Measurements from ENCODE around the gene UNC5B.

Gene UNC5B

GRCh38 chr10:71257319-71257997 lies 45.1 kb downstream of the UNC5B start:
- no peaks in the 10 kb centered on the region for H3K4me1 Mint-ChIP-seq (ENCODE audit: low read depth)
- H3K27me3 Mint-ChIP-seq, result peaks cover 9% of the 10 kb centered on the region

GRCh38 chr10:71258046-71258445 lies 45.7 kb downstream of the UNC5B start:
- DNase-seq, result no peak
- Mint-ChIP-seq H3K27ac (no peak overlapping the region), H3K4me3 (no peak overlapping the region)

More at GRCh38 chr10:71257319-71257997, 45.1 kb downstream of the UNC5B start:
- no peak for DNase-seq
- Mint-ChIP-seq H3K36me3 (ENCODE audit: low read depth) (no peaks in the 10 kb centered on the region), H3K27ac (no peak overlapping the region), H3K9me3 (no peaks in the 10 kb centered on the region), H3K4me3 (no peak overlapping the region)

GRCh38 chr10:71258446-71259145 lies 46.2 kb downstream of the UNC5B start:
- no peaks in the 10 kb centered on the region for H3K36me3 Mint-ChIP-seq (ENCODE audit: low read depth)
- H3K4me1 Mint-ChIP-seq (ENCODE audit: low read depth), result no peaks in the 10 kb centered on the region
- DNase-seq, result no peak
- H3K27ac Mint-ChIP-seq, result no peak overlapping the region
- no peak overlapping the region for H3K4me3 Mint-ChIP-seq
- peaks cover 9% of the 10 kb centered on the region for H3K27me3 Mint-ChIP-seq
- no peaks in the 10 kb centered on the region for H3K9me3 Mint-ChIP-seq

More at GRCh38 chr10:71258046-71258445, 45.7 kb downstream of the UNC5B start:
- H3K27me3 Mint-ChIP-seq, result peaks cover 9% of the 10 kb centered on the region
- no peaks in the 10 kb centered on the region for H3K4me1 Mint-ChIP-seq (ENCODE audit: low read depth)
- no peaks in the 10 kb centered on the region for H3K9me3 Mint-ChIP-seq
- H3K36me3 Mint-ChIP-seq (ENCODE audit: low read depth), result no peaks in the 10 kb centered on the region

GRCh38 chr10:71259282-71259681 lies 46.9 kb downstream of the UNC5B start:
- peaks cover 9% of the 10 kb centered on the region for H3K27me3 Mint-ChIP-seq
- H3K36me3 Mint-ChIP-seq (ENCODE audit: low read depth), result no peaks in the 10 kb centered on the region
- no peak overlapping the region for H3K4me3 Mint-ChIP-seq
- DNase-seq, result no peak
- H3K9me3 Mint-ChIP-seq, result no peaks in the 10 kb centered on the region
- H3K4me1 Mint-ChIP-seq (ENCODE audit: low read depth), result no peaks in the 10 kb centered on the region
- H3K27ac Mint-ChIP-seq, result no peak overlapping the region

GRCh38 chr10:71259815-71260501 lies 47.6 kb downstream of the UNC5B start:
- Mint-ChIP-seq H3K27ac (no peak overlapping the region), H3K36me3 (ENCODE audit: low read depth) (no peaks in the 10 kb centered on the region), H3K4me3 (no peak overlapping the region), H3K27me3 (peaks cover 9% of the 10 kb centered on the region), H3K9me3 (no peaks in the 10 kb centered on the region), H3K4me1 (ENCODE audit: low read depth) (no peaks in the 10 kb centered on the region)
- DNase-seq, result no peak

- Mint-ChIP-seq H3K27ac (no peak overlapping the region), H3K36me3 (ENCODE audit: low read depth) (no peaks in the 10 kb centered on the region), H3K4me3 (no peak overlapping the region), H3K9me3 (no peaks in the 10 kb centered on the region), H3K4me1 (ENCODE audit: low read depth) (no peaks in the 10 kb centered on the region), H3K27me3 (peaks cover 9% of the 10 kb centered on the region)
- no peak for DNase-seq
Measured at GRCh38 chr10:71260622-71261325, 48.4 kb downstream of the UNC5B start.

GRCh38 chr10:71262027-71262426 lies 49.7 kb downstream of the UNC5B start:
- Mint-ChIP-seq H3K4me1 (ENCODE audit: low read depth) (no peaks in the 10 kb centered on the region), H3K9me3 (no peaks in the 10 kb centered on the region), H3K36me3 (ENCODE audit: low read depth) (no peaks in the 10 kb centered on the region), H3K27me3 (peaks cover 4% of the 10 kb centered on the region), H3K4me3 (no peak overlapping the region), H3K27ac (no peak overlapping the region)
- no peak for DNase-seq

GRCh38 chr10:71262817-71263216 lies 50.4 kb downstream of the UNC5B start:
- Mint-ChIP-seq H3K9me3 (no peaks in the 10 kb centered on the region), H3K27me3 (no peaks in the 10 kb centered on the region), H3K27ac (no peak overlapping the region), H3K4me3 (no peak overlapping the region), H3K4me1 (ENCODE audit: low read depth) (no peaks in the 10 kb centered on the region), H3K36me3 (ENCODE audit: low read depth) (no peaks in the 10 kb centered on the region)
- no peak for DNase-seq

- no peaks in the 10 kb centered on the region for H3K9me3 Mint-ChIP-seq
- no peak for DNase-seq
- no peaks in the 10 kb centered on the region for H3K27me3 Mint-ChIP-seq
- H3K4me3 Mint-ChIP-seq, result no peak overlapping the region
- H3K36me3 Mint-ChIP-seq (ENCODE audit: low read depth), result no peaks in the 10 kb centered on the region
- H3K27ac Mint-ChIP-seq, result no peak overlapping the region
- H3K4me1 Mint-ChIP-seq (ENCODE audit: low read depth), result no peaks in the 10 kb centered on the region
Measured at GRCh38 chr10:71263376-71263775, 51.0 kb downstream of the UNC5B start.

- no peak overlapping the region for H3K4me3 Mint-ChIP-seq
- H3K9me3 Mint-ChIP-seq, result no peaks in the 10 kb centered on the region
- no peak for DNase-seq
- H3K27ac Mint-ChIP-seq, result no peak overlapping the region
- H3K27me3 Mint-ChIP-seq, result no peaks in the 10 kb centered on the region
- H3K4me1 Mint-ChIP-seq (ENCODE audit: low read depth), result no peaks in the 10 kb centered on the region
- H3K36me3 Mint-ChIP-seq (ENCODE audit: low read depth), result no peaks in the 10 kb centered on the region
Measured at GRCh38 chr10:71264345-71265200, 52.2 kb downstream of the UNC5B start.

GRCh38 chr10:71265201-71265575 lies 52.8 kb downstream of the UNC5B start:
- no peak overlapping the region for H3K4me3 Mint-ChIP-seq

GRCh38 chr10:71265618-71266146 lies 53.3 kb downstream of the UNC5B start:
- H3K36me3 Mint-ChIP-seq (ENCODE audit: low read depth), result no peaks in the 10 kb centered on the region
- H3K9me3 Mint-ChIP-seq, result no peaks in the 10 kb centered on the region
- no peaks in the 10 kb centered on the region for H3K27me3 Mint-ChIP-seq
- no peaks in the 10 kb centered on the region for H3K4me1 Mint-ChIP-seq (ENCODE audit: low read depth)
- no peak overlapping the region for H3K4me3 Mint-ChIP-seq
- H3K27ac Mint-ChIP-seq, result no peak overlapping the region
- DNase-seq, result no peak

More at GRCh38 chr10:71265201-71265575, 52.8 kb downstream of the UNC5B start:
- H3K4me1 Mint-ChIP-seq (ENCODE audit: low read depth), result no peaks in the 10 kb centered on the region
- no peak for DNase-seq
- no peaks in the 10 kb centered on the region for H3K9me3 Mint-ChIP-seq
- no peaks in the 10 kb centered on the region for H3K36me3 Mint-ChIP-seq (ENCODE audit: low read depth)
- H3K27me3 Mint-ChIP-seq, result no peaks in the 10 kb centered on the region
- no peak overlapping the region for H3K27ac Mint-ChIP-seq

GRCh38 chr10:71266147-71266917 lies 54.0 kb downstream of the UNC5B start:
- Mint-ChIP-seq H3K9me3 (no peaks in the 10 kb centered on the region), H3K4me1 (ENCODE audit: low read depth) (no peaks in the 10 kb centered on the region), H3K27ac (no peak overlapping the region), H3K4me3 (no peak overlapping the region), H3K36me3 (ENCODE audit: low read depth) (no peaks in the 10 kb centered on the region), H3K27me3 (no peaks in the 10 kb centered on the region)
- DNase-seq, result no peak
